GM18505 (cell line): Measurements from ENCODE around the gene CYP19A1.

Experiments
- ATAC-seq: cut with Tn5 transposase; IDR thresholded peaks from one replicate; pipeline ENCODE4 v1.9.1; 2021; ENCODE audit not compliant: unreplicated experiment
- POLR2A ChIP-seq: IDR thresholded peaks from 4 replicates; pipeline ENCODE4 v1.6.1; 2011; ENCODE audit warnings: borderline replicate concordance; ENCODE audit not compliant: insufficient read depth, insufficient read length; ENCODE audit errors: extremely low read depth

CYP19A1 gene

DNA sequence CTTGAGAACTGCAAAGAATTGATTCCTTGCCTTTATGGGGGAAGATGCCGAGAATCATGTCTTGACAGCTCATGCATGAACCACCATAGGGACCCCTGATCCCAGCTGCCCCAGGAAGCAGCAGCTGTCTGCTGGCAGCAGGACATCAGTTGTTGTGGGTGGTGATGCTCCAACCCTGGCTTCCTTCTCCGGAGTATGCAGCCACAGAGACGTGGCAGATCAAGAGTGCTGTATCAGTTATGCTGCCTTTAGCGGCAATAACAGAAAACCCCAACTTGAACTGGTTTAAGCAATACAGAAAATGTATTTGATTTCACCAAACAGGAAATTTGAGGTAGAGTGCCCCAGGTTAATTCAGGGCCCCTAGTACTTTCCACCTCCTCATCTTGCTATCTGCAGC lies 151.5 kb downstream of the CYP19A1 start:
- no peak for TF ChIP-seq POLR2A
- ATAC-seq, result no peak

DNA sequence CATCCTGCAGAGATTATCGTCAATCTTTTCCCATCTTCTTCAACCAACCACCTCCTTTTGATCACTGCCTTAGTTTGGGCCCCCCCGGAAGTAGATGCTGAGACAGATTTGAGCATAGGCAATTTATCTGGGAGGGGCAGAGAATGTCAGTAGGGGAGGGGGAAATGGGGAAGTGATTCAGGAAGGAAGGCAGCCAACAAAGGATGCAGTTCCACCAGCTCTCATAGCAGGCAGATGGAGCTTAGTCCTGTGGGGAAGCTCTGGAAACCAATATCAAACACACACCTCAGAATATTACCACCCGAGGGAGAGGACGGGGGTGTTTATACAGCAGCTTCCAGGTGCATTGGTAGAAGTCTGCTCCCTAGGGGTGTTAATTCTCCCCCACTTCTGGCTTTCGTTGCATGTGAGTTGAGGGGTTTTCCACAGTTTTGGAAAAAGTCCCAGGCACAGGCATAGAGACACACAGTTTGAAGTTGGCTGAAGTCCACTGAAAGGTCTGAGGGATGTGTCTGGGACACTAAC lies 152.2 kb downstream of the CYP19A1 start:
- no peak for ATAC-seq
- TF ChIP-seq POLR2A, result no peak

DNA sequence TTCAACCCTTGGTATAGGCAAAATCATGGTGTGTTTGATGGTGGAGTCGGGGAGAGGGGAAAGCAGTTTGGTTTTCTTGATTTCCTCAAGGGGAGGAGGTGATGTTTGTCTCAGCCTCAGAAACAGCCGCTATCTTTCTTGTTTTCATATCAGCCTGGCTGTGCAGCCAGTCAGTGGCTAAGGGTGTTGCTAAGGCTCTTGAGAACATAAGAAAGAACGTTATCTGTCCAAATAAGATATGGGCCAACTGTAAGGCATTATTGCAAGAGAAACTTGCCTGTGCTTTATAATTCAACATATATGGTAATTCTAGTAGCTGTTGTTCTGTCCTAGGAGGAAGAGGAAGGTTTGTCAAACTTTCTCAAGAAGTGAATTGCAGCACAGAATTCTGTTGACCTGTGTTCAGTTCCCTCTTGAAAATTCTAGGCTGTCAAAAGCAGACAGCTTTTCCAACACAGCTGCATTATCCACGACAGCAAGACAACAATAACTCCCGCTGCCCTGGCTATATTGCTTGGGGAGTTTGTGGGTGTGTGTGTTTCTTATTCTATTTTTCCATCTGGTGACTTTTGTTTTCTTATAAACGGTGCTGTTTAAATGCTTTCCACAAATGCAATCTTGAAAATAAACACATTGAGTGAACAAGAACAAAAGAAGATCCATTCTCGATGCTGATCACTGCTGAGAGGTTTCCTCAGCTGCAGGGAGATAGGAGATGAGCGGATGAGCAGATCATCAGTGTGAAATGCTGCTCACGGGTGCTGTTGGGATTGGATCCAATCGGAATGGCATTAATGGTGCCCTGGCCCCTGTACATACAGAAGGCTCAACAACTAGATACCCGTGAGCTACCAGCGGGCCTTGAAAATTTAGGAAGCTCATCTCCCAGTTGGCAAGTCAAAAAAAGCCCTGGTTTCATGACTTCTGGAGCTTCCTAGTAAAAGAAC lies 152.9 kb downstream of the CYP19A1 start:
- no peak for ATAC-seq
- TF ChIP-seq POLR2A, result no peak

- TF ChIP-seq POLR2A, result no peak
These were observed 153.8 kb downstream of the CYP19A1 start for GRCh38 chr15:51184627-51185026.

DNA sequence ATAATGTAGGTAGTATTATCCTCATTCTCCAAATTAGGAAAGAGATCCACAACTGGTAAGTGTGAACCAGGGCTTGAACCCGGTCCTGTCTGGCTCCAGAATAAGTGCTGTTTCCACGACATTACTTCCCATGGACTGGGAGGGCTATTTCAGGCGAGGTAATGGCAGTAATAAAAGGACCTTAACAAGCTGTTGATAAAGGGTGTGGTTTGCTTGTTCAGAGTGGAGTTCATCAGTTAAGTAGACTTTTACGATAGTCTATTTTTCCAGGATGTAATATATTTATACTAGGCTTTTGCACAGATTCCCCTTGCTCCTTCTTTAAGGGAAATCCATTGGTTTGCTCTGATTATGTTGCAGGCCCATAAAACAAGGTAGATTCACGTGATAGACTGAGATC lies 155.3 kb downstream of the CYP19A1 start:
- TF ChIP-seq POLR2A, result no peak
- ATAC-seq, result no peak

More at GRCh38 chr15:51184627-51185026, 153.8 kb downstream of the CYP19A1 start:
- no peak for ATAC-seq

- no peak for TF ChIP-seq POLR2A
- no peak for ATAC-seq
These were observed 156.5 kb downstream of the CYP19A1 start for GRCh38 chr15:51181905-51182304.

- TF ChIP-seq POLR2A, result no peak
- no peak for ATAC-seq
These were observed 157.2 kb downstream of the CYP19A1 start for GRCh38 chr15:51181221-51181620.

GRCh38 chr15:51180534-51180933 lies 157.9 kb downstream of the CYP19A1 start:
- no peak for ATAC-seq

DNA sequence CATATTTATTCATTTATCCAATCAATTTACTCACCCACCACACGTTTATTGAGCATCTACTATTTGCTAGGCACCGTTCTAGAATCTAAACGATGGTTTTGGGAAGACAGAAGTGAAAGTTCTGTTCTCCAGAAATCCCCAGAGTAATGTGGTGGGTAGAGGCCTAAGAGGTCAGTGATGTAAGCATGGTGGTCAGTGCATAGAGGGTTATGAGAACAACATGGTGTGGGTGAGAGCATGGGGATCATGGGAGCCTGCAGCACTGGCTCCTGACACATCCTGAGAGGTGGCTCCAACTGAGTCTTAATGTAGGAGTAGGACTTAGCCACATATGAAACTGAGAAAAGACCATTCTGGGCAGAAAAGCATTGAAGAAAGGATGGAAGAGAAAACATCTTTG lies 158.4 kb downstream of the CYP19A1 start:
- TF ChIP-seq POLR2A, result no peak
- no peak for ATAC-seq

More at GRCh38 chr15:51180534-51180933, 157.9 kb downstream of the CYP19A1 start:
- TF ChIP-seq POLR2A, result no peak

GRCh38 chr15:51172193-51172592 lies 166.2 kb downstream of the CYP19A1 start:
- ATAC-seq, result no peak
- TF ChIP-seq POLR2A, result no peak

DNA sequence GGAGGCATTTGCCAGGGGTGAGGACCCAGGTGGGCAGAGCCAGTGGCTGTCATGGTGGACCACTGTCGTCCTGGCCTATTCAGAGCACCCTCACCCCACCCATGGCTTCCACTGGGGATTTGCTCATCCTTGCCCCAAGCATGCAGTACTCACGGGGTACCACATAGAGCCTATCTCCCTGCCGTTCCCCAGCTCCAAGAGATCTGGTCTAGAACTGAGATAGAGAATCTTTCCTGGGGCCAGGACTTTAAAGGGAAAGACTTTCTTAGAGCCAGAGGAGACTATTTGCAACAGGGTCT lies 166.8 kb downstream of the CYP19A1 start:
- no peak for ATAC-seq
- no peak for TF ChIP-seq POLR2A

DNA sequence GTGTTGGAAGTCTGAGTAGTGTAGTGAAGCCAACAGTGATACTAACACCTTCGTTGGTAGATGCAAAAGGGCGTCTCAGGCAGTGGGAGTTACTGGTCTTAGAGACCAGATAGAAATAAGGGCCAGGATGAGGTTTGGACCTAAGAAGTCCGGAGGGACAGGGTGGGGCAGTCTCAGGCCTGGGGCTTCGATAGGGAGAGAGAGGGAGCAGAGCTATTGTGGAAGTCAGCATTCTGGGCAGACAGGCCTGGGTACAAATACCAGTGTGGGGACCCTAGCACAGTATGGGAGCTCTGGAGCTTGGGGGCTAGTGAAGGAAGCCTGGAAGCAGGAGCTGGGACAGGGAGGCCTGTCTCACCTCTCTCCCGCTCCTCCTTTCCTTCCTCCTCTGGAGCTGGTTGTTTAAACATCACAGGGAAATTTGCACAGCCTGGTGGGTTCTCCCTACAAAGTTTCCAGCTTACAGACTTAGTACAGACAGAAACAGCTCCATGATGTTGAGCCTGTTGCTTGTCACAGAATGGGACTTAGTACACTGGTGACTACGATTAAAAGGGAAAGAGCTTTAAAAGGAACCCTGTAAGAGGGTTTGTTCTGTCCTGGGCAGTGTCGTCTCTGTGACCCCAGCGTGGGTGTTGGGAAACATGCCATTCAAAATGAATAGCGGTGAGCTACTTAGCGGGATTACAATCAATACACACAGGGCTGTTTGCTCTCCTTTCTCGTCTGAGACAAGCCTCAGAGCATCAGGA lies 167.3 kb downstream of the CYP19A1 start:
- TF ChIP-seq POLR2A, result no peak
- no peak for ATAC-seq

- ATAC-seq, result no peak
- TF ChIP-seq POLR2A, result no peak
These were observed 169.7 kb downstream of the CYP19A1 start for GRCh38 chr15:51168700-51169099.
